GM18517 (cell line): ENCODE results near the gene LPIN1.
"Not testable (repeated sequence)": the region's sequence is repeated elsewhere in the genome, so short reads cannot be mapped to it uniquely, and the experiment has no call there.

Experiments used
- ATAC-seq: cut with Tn5 transposase; IDR thresholded peaks from one replicate; pipeline ENCODE4 v1.9.1; 2021; ENCODE audit warnings: mild to moderate bottlenecking, moderate library complexity; ENCODE audit not compliant: unreplicated experiment

The LPIN1 gene

DNA sequence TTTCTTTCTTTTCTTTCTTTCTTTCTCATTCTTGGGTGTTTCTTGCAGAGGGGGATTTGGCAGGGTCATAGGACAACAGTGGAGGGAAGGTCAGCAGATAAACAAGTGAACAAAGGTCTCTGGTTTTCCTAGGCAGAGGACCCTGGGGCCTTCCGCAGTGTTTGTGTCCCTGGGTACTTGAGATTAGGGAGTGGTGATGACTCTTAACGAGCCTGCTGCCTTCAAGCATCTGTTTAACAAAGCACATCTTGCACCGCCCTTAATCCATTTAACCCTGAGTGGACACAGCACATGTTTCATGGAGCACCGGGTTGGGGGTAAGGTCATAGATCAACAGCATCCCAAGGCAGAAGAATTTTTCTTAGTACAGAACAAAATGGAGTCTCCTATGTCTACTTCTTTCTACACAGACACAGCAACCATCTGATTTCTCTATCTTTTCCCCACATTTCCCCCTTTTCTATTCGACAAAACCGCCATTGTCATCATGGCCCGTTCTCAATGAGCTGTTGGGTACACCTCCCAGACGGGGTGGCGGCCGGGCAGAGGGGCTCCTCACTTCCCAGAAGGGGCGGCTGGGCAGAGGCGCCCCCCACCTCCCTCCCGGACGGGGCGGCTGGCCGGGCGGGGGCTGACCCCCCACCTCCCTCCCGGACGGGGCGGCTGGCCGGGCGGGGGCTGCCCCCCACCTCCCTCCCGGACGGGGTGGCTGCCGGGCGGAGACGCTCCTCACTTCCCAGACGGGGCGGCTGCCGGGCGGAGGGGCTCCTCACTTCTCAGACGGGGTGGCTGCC is 12.9 kb downstream of the LPIN1 start:
- not testable (repeated sequence) for ATAC-seq

DNA sequence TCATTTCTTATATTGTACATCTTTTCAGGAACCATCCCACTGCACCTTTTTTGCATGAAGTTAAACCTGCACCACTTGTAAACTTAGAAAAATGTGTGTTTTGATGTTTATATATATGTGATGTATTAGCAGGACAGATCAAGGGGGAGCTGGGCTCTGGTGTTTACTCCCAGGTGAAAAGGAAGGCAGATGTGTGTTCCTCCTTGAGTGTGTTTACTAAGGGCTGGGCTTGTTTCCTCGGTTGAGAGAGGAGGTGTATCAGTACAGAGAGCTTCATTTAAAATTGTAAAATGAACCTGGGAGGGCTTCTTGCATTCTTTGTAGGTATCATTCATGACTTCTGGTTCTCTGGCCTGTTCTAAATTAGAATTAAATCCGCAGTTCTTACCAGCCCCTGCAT is 14.8 kb downstream of the LPIN1 start:
- no peak for ATAC-seq

DNA sequence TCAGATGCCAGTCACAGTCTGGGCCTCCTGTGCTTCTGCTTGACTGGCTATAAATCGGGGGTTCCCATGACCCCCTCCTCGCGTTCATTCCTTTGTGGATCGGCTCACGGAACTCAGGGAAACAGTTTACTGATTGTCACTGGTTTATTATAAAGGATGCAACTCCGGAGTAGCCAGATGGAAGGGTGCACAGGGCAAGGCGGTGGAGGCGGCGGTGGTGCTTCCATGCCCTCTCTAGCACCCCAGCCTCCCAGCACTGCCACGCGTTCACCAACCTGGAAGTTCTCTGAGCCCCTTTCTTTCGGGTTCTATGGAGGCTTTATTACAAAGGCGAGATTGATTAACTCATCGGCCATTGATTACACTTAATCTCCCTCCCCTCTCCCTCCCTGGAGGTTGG is 15.6 kb downstream of the LPIN1 start:
- no peak for ATAC-seq

DNA sequence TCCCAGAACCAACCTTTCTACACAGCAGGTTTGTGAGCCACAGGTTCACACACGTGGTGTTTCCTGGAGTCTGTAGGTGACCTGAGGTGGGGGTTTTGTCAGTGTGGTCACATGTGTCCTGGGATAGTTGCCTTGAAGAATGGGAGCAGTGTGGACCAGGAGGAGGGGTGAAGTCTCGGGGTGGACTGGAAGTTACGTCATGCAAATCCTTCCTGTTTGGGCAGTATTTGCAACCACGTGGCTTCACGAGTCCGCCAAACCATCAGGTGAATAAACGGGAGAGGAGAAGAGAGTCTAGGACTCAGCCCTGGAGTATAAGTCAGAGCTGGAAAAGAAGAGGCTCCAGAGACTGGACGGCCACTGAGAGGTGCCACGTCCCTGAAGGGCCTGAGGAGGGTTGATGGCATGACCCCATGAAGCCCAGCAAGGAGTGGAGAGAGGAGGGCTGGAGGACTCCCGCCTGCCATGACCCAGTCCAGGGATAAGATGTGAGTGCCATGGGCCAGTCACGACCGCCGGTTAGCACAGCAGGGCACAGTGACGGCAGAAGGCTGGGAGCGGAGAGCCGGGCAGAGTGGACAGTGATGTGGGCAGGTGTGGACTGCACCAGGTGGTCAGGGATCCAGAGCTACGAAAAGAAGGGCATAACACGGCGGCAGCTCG is 16.5 kb downstream of the LPIN1 start:
- ATAC-seq = no peak

DNA sequence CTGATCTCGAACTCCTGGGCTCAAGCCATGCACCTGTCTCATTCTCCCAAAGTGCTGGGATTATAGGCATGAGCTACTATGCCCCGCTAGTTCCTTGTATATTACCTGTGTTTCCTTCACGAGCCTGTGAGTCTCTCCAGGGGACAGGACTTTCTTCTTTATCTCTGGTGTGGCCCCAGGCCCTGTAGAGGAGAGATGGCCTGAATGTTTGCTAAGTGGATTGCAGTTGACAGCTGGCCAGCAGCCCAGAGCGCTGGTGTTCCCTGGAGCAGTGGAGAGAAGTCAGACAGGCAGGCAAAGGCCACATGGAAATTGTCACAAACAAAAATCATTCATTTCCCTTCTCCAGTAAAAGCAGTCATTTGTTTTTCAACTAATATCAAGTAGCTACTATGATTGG is 17.9 kb downstream of the LPIN1 start:
- no peak for ATAC-seq

DNA sequence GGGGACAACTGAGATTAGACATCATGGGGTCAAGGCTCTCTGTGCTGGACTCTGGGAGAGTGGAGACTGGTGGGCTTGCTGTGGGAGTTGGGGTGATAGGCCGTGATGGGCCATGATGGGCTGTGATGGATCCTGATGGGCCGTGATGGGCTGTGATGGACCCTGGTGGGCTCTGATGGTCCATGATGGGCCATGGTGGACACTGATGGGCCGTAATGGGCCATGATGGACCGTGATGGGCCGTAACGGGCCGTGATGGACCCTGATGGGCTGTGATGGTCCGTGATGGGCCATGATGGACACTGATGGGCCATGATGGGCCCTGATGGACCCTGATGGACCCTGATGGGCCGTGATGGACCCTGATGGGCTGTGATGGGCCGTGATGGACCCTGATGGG is 18.5 kb downstream of the LPIN1 start:
- ATAC-seq = no peak

DNA sequence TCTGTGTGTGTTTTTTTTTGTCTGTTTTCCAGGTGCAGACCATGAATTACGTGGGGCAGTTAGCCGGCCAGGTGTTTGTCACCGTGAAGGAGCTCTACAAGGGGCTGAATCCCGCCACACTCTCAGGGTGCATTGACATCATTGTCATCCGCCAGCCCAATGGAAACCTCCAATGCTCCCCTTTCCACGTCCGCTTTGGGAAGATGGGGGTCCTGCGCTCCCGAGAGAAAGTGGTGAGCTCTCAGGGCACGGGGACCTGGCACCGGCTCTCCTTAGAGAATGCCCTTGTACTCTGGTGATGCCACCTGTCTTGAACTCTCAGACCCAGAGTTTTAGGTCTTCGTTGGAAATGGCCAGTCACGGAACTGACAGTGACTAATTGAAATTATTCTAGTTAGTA is 19.1 kb downstream of the LPIN1 start:
- no peak for ATAC-seq

DNA sequence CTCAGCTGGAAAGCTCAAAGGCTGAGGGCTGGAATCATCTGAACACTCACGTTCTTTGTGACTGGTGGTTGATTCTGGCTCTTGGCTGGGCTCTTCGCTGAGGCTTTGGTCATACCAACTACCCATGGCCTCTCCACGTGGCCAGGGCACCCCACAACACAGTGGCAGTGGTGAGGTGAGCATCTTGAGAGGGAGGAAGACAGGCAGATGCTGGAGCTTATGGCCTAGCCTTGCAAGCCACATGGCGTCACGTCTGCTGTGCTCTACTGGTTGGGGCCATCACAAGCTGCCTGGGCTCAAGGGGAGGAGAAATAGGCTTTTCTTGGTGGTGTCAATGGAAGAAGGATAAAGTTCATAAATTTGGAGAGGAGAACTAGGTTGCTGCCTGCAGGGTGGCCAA is 19.6 kb downstream of the LPIN1 start:
- ATAC-seq = no peak

DNA sequence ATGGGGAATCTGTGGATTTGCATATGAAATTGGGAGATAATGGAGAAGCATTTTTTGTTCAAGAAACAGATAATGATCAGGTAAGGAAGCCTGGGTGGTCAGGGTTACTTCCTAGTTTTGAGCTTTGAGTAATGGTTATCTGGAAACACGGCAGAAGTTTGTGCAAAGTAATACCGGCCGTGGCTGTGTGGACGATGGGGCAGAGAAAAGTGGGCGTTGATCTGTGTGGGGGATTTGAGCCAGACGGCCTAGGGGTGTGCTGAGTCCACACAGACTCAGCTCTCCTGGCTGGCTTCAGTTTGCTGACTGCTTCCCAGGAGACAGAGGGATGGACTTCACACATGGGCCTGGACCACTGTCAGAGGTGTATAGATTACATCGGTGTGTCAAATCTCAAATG is 21.3 kb downstream of the LPIN1 start:
- no peak for ATAC-seq

DNA sequence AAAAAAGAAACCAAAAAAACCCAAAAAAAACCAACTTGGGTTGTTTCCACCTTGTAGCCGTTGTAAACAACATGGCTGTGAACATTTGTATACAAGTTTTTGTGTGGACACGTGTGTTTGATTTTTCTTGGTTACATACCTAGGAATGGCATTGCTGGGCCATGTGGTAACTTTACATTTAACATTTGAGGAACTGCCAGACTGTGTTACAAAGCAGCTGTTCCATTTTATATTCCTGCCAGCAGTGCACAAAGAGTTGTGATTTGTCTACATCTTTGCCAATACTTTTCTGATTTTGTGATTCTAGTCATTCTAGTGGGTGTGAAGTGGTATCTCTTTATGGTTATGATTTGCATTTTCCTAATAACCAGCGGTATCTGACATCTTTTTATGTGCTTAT is 22.5 kb downstream of the LPIN1 start:
- ATAC-seq = no peak

DNA sequence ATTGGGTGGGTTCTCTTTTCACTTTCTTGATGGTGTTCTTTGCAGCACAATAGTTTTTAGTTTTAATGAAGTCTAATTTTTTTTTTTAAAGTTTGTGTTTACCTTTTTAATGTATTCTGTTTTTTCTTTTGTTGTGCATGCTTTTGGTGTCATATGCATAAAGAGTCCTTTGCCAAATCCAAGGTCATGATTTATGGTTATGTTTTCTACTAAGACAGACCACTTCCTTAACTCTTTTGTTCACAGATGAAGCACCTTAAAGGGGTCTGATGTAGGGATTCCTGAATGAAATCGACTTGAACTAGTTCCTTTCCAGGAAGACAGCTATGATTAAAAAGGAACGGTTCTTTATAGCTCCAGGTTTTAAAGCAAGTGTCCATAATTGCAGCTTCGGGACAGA is 23.1 kb downstream of the LPIN1 start:
- no peak for ATAC-seq

DNA sequence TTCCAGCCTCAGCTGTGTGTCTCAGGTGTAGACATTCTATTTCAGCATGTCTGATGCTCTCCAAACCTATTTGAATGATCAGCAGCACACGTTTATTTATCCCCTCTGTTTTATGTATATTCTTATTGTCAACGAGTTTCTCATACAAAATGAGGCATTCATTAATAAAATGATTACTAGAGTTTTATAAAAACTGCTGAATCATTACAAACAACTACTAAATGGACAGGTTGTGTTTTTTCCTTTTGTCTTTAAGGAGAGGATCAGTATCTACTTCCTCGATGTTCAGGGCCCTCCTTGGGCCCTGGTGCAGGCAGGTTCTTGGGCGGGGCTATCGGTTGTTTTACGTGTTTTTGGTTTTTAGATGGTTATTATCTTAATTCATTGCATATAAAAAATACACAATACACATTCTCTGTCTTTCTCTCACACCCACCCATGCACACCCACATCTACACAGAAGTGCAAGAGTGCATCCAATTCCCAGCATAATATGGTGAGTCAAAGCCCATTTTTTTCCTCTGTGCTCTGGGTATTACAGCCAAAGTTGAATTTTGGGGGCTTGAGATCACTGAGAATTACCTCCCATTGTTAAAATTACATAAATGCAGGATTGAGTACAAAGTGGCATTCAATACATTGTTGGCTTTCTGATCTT is 24.2 kb downstream of the LPIN1 start:
- no peak for ATAC-seq

DNA sequence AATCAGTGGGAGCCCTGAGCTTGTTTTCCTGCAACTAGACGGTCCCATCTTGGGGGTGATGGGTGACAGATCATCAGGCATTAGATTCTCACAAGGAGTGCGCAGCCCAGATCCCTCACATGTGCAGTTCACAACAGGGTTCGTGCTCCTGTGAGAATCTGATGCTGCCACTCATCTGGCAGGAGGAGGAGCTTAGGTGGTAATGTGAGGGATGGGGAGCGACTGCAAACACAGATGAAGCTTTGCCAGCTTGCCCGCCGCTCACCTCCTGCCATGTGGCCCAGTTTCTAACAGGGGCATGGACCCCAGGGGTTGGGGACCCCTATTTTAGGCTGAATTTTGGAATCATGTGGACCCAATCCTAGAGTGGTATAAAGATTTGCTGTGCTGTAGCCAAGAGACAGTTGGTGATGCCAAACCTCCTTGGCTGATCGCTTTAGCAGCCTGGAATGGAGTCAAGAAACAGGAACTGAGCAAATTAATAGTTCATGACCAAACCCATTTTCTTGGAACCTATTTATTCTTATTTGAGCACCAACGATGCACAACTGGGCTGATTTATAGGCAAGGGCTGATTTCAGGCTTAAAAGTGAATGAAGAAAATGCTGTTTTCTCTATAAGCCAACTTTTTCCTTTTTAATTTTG is 25.7 kb downstream of the LPIN1 start:
- no peak for ATAC-seq

DNA sequence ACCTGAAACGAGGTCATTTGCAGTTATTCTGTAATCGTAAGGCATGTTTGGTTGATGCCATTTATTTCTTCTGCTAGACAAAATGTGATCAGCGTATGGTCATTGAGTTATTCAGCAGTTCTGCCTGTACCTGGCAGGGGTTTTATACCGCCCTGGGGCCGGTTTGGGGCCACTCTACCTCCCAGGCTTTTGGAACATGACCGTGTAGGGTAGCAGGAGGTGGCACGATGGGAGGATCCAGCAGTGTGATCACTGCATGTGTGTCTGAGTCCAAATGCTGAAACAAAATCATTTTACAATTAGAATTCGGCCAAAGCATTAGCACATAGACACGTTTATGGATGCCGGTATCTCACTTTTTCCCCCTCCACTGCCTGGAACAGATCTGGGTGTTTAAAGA is 26.7 kb downstream of the LPIN1 start:
- ATAC-seq = no peak

DNA sequence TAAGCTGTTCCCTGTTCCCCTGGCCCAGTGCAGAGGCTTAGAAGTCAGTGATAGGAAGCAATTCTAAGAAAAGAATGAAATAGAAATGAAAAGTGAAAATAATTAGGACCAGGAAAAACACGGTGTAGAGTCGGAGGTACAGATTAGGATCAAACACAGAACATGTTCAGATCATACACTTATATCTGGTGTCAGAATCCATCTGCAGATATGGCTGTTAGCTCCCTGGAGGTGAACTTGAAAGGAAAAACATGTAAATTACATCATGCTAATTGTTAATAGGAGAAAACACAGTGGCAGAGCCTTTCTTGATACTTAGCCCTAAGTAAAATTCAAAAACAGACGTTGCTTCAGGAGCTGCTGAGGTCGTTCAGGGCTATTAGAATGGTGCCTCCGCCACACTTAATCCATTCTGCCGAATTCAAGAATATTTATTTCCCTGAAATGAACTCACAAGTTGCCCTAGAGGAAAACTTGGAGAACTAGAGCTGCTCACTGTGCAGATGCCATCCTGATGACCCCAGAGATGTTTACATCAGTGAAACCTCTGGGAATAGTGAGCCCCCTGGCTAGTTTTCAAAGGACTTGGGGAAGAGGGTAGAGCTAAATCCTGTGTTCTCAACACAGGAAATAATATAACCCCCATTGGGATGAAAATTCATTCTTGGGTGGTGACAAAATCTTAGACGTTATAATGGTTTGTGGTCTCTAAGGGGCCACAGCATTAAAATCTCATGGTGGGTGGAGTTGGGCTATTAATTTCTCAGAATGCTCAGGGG is 27.5 kb downstream of the LPIN1 start:
- no peak for ATAC-seq

DNA sequence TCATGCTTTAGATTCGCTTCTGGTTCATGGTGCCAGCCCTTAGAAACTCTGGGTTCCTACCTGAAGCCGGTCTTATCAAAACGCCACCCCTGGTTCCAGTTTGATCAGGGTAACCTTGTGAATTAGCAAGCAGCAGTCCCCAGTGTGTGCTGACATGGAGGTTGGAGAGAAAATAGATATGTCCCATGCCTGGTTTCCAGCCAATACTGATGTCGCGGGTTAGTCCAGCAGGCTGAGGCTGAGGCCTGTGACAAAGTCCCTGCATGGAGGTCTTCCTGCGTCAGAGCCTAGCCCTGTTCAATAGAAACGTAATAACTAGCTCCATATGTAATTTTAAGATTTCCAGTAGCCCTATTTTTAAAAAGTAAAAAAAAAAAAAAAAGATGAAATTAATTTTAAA is 28.2 kb downstream of the LPIN1 start:
- no peak for ATAC-seq

DNA sequence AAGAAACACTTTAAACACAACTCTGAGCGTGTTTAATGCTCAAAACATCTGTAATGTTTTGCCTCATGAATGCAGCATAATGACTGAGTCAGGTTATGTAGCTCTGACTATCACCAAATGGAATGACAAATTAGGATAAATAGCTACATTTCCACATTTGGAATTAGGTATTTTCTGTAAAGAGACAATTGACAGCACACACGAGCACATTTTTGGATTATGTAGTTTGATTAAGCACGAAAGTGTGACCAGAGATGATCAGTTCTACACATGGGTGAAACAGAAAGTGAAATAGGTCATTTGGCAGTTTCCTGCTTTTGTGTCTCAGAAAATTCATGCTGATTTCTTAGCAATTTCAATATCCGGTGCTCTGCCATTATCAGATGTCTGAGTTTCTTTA is 29.0 kb downstream of the LPIN1 start:
- peak; percentile 90 for ATAC-seq

DNA sequence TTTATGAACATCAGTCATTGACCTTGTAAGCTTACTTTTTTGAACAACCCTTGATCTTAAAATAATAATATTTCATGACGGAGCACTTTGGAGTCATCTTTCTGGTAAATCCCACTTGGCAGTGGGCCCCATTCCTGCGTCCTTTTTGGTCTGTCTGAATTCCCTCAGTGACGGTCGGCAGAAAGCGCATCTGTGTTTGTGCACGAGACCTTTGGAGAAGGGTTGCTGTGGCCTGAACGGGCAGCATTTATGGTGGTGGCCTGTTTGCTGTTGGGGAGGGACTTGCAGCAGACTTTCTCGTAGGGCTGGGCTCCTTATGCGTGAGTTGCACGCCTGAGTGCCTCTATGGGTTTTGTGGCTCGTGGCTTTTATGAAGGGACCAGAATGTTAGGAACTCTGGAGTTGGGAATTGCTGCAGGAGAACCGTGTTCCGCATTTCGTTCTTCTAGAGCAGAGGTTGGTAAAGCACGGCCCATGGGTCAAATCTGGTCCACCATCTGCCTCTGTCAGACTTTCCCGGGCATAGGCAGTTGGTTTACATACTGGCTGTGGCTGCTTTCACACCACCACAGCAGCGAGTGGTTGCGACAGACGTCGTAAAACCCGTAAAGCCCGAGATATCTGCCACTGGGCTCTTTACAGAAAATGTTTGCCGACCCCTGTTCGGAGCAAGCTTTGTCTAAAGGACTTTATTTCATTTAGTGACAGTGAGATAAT is 30.8 kb downstream of the LPIN1 start:
- ATAC-seq = no peak

DNA sequence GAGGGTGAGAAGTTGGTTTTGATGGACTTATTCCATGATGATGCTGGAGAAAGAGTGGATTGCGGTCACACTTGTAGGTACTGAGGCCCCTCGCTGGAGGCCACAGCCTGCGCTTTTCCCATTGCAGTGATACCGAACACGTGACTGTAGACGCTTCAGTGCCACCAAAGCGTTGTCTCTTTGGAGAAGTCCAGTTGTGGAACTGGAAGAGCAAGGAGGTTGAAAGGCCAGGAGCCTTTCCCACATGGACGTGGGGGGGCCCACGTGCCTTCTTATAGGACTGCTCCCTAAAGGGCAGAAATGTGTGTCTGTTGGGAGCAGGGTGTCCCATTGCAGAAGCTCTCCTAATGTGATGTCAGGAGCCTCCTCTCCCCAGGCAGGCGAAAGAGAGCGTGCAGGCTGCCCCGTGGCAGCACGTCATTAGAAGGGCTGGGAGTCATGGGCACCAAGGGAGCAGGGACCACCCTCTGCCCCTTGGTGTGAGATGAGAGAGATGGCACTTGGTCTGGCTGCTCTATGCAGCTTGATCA is 31.5 kb downstream of the LPIN1 start:
- ATAC-seq = no peak

DNA sequence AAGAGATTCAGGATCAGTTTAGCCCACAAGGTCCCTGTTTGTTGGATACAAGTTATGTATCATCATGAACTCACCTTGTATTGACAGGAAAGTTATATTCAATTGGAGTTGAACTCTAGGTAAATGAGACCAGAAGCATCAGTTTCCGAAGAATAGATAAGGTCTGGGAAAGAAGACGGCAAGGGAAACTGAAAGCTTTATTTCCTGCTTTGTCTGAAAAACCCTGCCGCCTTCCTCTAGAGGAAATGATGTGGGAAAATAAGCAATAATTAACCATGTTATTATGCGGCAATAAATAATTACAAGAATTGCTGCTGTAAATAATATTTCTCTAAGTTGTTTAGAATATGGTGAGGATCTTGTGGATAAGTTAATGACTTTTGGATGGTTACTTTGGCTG is 32.0 kb downstream of the LPIN1 start:
- ATAC-seq = no peak
